ENCODE measurements around the gene FCHO1.

DNA sequence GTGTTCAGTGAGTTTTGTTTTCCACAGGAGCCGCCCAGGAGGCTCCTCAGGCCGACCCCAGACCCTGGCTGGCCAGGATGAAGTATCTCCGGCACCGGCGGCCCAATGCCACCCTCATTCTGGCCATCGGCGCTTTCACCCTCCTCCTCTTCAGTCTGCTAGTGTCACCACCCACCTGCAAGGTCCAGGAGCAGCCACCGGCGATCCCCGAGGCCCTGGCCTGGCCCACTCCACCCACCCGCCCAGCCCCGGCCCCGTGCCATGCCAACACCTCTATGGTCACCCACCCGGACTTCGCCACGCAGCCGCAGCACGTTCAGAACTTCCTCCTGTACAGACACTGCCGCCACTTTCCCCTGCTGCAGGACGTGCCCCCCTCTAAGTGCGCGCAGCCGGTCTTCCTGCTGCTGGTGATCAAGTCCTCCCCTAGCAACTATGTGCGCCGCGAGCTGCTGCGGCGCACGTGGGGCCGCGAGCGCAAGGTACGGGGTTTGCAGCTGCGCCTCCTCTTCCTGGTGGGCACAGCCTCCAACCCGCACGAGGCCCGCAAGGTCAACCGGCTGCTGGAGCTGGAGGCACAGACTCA is 56.5 kb downstream of the FCHO1 start:
- TF ChIP-seq, protein P1, sequence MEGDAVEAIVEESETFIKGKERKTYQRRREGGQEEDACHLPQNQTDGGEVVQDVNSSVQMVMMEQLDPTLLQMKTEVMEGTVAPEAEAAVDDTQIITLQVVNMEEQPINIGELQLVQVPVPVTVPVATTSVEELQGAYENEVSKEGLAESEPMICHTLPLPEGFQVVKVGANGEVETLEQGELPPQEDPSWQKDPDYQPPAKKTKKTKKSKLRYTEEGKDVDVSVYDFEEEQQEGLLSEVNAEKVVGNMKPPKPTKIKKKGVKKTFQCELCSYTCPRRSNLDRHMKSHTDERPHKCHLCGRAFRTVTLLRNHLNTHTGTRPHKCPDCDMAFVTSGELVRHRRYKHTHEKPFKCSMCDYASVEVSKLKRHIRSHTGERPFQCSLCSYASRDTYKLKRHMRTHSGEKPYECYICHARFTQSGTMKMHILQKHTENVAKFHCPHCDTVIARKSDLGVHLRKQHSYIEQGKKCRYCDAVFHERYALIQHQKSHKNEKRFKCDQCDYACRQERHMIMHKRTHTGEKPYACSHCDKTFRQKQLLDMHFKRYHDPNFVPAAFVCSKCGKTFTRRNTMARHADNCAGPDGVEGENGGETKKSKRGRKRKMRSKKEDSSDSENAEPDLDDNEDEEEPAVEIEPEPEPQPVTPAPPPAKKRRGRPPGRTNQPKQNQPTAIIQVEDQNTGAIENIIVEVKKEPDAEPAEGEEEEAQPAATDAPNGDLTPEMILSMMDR (IDR thresholded peaks at IDR 0.05) = no peak
- TF ChIP-seq POLR2A (IDR thresholded peaks at IDR 0.05) = no peak

All from suprapubic skin (tissue), 3 donors.